ENCODE measurements around the gene GRP.

Gene GRP

GRCh38 chr18:59267503-59268126 lies 47.7 kb downstream of the GRP start:
- DNase-seq: no peak

- no peak for DNase-seq
These were observed 48.3 kb downstream of the GRP start for GRCh38 chr18:59268127-59268720.

GRCh38 chr18:59268721-59269562 lies 49.0 kb downstream of the GRP start:
- no peak for DNase-seq

GRCh38 chr18:59269563-59270119 lies 49.7 kb downstream of the GRP start:
- no peak for DNase-seq

GRCh38 chr18:59270689-59271257 lies 50.8 kb downstream of the GRP start:
- DNase-seq: no peak

GRCh38 chr18:59271606-59272220 lies 51.8 kb downstream of the GRP start:
- DNase-seq: no peak

GRCh38 chr18:59272221-59272888 lies 52.4 kb downstream of the GRP start:
- no peak for DNase-seq

- no peak for DNase-seq
These were observed 53.2 kb downstream of the GRP start, which contains the start of gene RAX for GRCh38 chr18:59272891-59273758. Gene RAX (minus strand): TSS chr18:59273454. CDS start chr18:59273206, 248 bp downstream.

- DNase-seq: no peak
These were observed 54.0 kb downstream of the GRP start for GRCh38 chr18:59273759-59274532.

- DNase-seq: no peak
These were observed 54.6 kb downstream of the GRP start for GRCh38 chr18:59274533-59274928.

- no peak for DNase-seq
These were observed 55.5 kb downstream of the GRP start for GRCh38 chr18:59275406-59275949.

GRCh38 chr18:59276047-59276446 lies 56.1 kb downstream of the GRP start:
- no peak for DNase-seq

- no peak for DNase-seq
These were observed 58.8 kb downstream of the GRP start for GRCh38 chr18:59278793-59279192.

- no peak for DNase-seq
These were observed 59.2 kb downstream of the GRP start for GRCh38 chr18:59279193-59279592.

GRCh38 chr18:59279722-59280121 lies 59.8 kb downstream of the GRP start:
- no peak for DNase-seq
